IPS-18c (cell line): ENCODE results near the gene DHX34.
"Not testable (repeated sequence)": the region's sequence is repeated elsewhere in the genome, so short reads cannot be mapped to it uniquely, and the experiment has no call there.

Experiments
- H3K4me3 ChIP-seq: 2 replicates; pipeline ENCODE4 v1.7.0; 2013; ENCODE audit warnings: low read depth, mild to moderate bottlenecking, low read length, moderate library complexity; ENCODE audit not compliant: insufficient read depth
- H3K9me3 ChIP-seq: one replicate; pipeline ENCODE4 v1.6.1; 2013; ENCODE audit warnings: mild to moderate bottlenecking, low read length, moderate library complexity; ENCODE audit not compliant: control insufficient read depth, insufficient read depth

Gene DHX34

GRCh38 chr19:47322058-47322457 is 27.1 kb upstream of the DHX34 start:
- Histone ChIP-seq H3K4me3 (no peak overlapping the region), H3K9me3 (no peaks in the 10 kb centered on the region)

- H3K9me3 ChIP-seq, result no peaks in the 10 kb centered on the region
Measured at GRCh38 chr19:47323409-47323808, 25.7 kb upstream of the DHX34 start.

GRCh38 chr19:47323872-47324271 is 25.2 kb upstream of the DHX34 start:
- Histone ChIP-seq H3K9me3 (no peaks in the 10 kb centered on the region), H3K4me3 (no peak overlapping the region)

More at GRCh38 chr19:47323409-47323808, 25.7 kb upstream of the DHX34 start:
- H3K4me3 ChIP-seq, result no peak overlapping the region

GRCh38 chr19:47324502-47324901 is 24.6 kb upstream of the DHX34 start:
- Histone ChIP-seq H3K4me3 (no peak overlapping the region), H3K9me3 (no peaks in the 10 kb centered on the region)

GRCh38 chr19:47330466-47330869 is 18.6 kb upstream of the DHX34 start:
- Histone ChIP-seq H3K9me3 (no peaks in the 10 kb centered on the region), H3K4me3 (no peak overlapping the region)

- no peaks in the 10 kb centered on the region for H3K9me3 ChIP-seq
- H3K4me3 ChIP-seq, result no peak overlapping the region
Measured at GRCh38 chr19:47331490-47331889, 17.6 kb upstream of the DHX34 start.

- H3K4me3 ChIP-seq, result no peak within 1 kb of the TSS
Measured at GRCh38 chr19:47331931-47332547, 17.1 kb upstream of the DHX34 start, which contains the start of gene C5AR2. TSS of gene C5AR2 (plus strand) at chr19:47332175. CDS start at chr19:47340800, 8,625 bp downstream.

GRCh38 chr19:47336765-47337718 is 12.1 kb upstream of the DHX34 start:
- not testable (repeated sequence) for H3K4me3 ChIP-seq, H3K9me3 ChIP-seq

More at GRCh38 chr19:47331931-47332547, 17.1 kb upstream of the DHX34 start, which contains the start of gene C5AR2:
- H3K9me3 ChIP-seq, result no peaks in the 10 kb centered on the region

GRCh38 chr19:47339196-47339880 is 9.8 kb upstream of the DHX34 start:
- Histone ChIP-seq H3K4me3 (no peak overlapping the region), H3K9me3 (no peaks in the 10 kb centered on the region)

- Histone ChIP-seq H3K9me3 (no peaks in the 10 kb centered on the region), H3K4me3 (no peak overlapping the region)
Measured at GRCh38 chr19:47340477-47341208, 8.5 kb upstream of the DHX34 start.

GRCh38 chr19:47341734-47342133 is 7.4 kb upstream of the DHX34 start:
- no peaks in the 10 kb centered on the region for H3K9me3 ChIP-seq
- no peak overlapping the region for H3K4me3 ChIP-seq

GRCh38 chr19:47343194-47343802 is 5.8 kb upstream of the DHX34 start:
- Histone ChIP-seq H3K4me3 (no peak overlapping the region), H3K9me3 (no peaks in the 10 kb centered on the region)

- Histone ChIP-seq H3K9me3 (no peaks in the 10 kb centered on the region), H3K4me3 (no peak overlapping the region)
Measured at GRCh38 chr19:47344425-47344824, 4.7 kb upstream of the DHX34 start.

GRCh38 chr19:47346024-47346423 is 3.1 kb upstream of the DHX34 start:
- H3K4me3 ChIP-seq, H3K9me3 ChIP-seq: not testable (repeated sequence)

- H3K9me3 ChIP-seq, result no peaks in the 10 kb centered on the region
- H3K4me3 ChIP-seq, result no peak overlapping the region
Measured at GRCh38 chr19:47350630-47351029, 1.5 kb downstream of the DHX34 start.

GRCh38 chr19:47351548-47351947 is 2.4 kb downstream of the DHX34 start:
- Histone ChIP-seq H3K9me3 (no peaks in the 10 kb centered on the region), H3K4me3 (no peak overlapping the region)

- no peaks in the 10 kb centered on the region for H3K9me3 ChIP-seq
- no peak overlapping the region for H3K4me3 ChIP-seq
Measured at GRCh38 chr19:47352095-47352494, 3.0 kb downstream of the DHX34 start.
